ENCODE data around the gene CLTB.
"Not testable (repeated sequence)": the region's sequence is repeated elsewhere in the genome, so short reads cannot be mapped to it uniquely, and the experiment has no call there.

Gene CLTB

DNA sequence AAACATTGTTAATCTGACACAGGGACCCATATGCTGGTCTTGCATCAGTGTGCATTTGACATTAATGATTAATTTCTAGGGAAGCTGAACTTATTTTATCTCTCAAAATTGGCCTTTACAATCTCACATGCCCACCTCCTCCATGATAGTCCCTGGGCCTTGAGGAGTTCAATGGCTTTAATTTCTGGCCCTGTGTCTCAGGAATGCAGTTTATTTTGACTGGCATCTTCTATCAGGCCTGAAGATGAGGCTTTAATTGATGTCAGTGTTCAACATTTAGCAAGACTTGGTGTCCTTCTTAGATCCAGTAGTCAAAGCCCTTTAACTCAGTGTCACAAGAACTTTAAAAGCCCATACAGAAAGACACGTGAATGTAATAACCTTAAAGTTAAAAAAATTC lies 10.5 kb upstream of the CLTB start:
- DNase-seq (ENCODE audit: low spot score): no peak

DNA sequence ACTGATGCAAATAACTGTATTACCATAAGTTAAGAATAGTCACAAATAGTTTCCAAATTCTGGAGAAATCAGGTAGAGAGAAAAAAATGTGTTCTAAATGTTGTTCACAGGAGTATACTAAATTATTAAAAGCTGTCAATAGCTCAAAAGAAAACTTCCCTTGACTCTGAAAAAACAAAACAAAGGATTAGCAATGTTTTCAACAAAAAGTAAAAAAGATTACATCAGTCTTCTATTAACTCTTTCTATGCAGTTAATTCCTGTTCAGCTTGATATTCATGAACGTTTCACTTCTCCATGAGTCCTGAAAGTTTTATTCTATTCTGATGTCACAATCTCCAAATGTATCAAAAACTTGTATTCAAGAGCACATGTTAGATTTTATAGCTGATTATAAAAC lies 9.5 kb upstream of the CLTB start:
- DNase-seq (ENCODE audit: low spot score): no peak

DNA sequence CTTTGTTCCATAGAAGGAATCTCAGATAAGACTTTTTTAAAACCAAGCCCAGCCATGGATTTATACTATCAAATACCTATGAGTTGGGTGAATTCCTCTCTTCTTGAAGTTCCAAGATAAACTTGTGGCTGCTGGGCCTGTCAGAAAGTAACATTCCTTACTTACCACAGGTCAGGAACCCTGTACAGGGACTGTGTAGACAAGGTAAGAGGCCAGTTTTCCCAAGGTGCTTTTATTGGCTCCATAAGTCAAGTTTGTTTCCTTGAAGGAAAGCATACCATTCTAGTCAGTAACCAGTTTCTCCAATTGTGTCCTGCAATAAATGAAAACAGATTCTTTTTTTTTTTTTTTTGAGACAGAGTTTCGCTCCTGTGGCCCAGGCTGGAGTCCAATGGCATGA lies 8.8 kb upstream of the CLTB start:
- no peak for DNase-seq (ENCODE audit: low spot score)

DNA sequence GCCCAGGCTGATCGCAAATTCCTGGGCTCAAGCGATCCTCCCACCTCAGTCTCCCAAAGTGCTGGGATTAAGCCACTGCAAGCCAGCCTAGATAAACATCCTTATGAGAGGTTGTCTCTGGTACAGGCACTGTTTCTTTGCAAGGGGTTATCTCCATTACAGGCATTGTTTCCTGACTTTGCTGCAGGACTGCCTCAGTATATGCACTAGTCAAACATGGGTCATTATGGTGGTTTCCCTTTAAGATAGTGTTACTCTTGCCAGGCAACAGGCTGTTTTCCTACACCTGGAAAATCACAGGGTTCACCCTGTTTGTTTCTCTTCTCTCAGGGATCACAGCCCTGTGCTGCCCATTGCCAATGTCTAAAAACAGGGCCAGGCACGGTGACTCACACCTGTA lies 7.8 kb upstream of the CLTB start:
- no peak for DNase-seq (ENCODE audit: low spot score)

DNA sequence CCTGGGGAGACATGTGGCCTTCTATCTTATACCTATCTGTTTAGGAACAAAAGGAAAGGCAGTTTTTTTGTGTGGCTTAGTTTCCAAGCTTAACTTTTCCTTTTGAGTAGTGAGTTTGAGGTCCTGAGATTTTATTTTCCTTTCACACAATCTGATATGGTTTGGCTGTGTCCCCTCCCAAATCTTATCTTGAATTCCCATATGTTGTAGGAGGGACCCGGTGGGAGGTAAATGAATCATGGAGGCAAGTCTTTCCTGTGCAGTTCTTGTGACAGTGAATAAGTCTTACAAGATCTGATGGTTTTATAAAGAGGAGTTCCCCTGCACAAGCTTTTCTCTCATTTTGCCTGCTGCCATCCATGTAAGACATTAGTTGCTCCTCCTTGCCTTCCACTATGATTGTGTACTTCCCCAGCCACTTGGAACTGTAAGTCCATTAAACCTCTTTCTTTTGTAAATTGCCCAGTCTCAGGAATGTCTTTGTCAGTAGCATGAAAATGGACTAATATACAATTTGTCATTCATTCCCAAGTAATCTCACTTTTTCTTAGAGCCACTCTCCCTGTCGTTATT lies 4.7 kb upstream of the CLTB start:
- no peak for DNase-seq (ENCODE audit: low spot score)

DNA sequence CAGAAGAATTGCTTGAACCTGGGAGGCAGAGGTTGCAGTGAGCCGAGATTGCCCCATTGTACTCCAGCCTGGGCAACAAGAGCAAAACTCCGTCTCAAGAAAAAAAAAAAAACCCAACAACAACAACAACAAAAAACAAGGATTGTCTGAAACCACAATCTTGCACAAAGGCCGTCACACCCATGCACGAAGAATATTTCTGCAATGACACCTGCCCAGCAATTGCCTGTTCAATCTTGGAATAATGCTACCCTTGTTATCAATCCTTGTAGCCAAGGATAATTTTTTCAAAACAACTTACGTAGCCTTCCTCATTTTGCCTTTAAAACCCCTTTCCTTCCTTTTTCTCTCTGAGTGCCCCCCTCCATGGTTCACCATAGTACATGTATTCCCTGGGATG lies 3.7 kb upstream of the CLTB start:
- no peak for DNase-seq (ENCODE audit: low spot score)

DNA sequence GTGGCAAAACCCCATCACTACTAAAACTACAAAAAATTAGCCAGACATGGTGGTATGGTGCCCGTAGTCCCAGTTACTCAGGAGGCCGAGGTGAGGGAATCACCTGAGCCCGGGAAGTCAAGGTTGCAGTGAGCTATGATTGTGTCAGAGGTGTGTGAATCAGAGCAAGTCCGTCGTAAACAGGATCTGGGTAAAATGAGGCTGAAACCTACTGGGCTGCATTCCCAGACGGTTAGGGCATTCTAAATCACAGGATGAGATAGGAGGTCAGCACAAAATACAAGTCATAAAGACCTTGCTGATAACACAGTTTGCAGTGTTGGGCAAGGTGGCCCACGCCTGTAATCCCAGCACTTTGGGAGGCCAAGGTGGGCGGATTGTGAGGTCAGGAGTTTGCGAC lies 1.9 kb upstream of the CLTB start:
- DNase-seq (ENCODE audit: low spot score): no peak

DNA sequence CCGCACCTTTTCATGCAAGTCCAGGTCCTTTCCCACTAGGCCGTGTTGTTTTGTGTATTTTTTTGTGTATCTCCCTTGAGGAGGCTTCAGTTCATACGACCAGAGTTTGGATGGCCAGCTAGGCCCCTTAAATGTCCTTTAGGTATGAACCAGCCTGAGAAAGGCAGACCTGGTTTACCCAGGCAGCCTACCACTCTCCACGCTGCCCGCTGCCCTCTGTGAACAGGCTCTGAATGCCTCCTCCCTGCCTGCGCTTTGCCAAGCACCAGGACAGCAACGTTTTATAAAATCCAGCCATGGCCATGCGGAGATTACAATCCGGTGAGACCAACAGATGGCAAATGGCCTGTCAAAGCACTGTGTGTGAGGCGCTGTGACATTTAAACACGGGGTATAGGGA lies 626 bp upstream of the CLTB start:
- no peak for DNase-seq (ENCODE audit: low spot score)

DNA sequence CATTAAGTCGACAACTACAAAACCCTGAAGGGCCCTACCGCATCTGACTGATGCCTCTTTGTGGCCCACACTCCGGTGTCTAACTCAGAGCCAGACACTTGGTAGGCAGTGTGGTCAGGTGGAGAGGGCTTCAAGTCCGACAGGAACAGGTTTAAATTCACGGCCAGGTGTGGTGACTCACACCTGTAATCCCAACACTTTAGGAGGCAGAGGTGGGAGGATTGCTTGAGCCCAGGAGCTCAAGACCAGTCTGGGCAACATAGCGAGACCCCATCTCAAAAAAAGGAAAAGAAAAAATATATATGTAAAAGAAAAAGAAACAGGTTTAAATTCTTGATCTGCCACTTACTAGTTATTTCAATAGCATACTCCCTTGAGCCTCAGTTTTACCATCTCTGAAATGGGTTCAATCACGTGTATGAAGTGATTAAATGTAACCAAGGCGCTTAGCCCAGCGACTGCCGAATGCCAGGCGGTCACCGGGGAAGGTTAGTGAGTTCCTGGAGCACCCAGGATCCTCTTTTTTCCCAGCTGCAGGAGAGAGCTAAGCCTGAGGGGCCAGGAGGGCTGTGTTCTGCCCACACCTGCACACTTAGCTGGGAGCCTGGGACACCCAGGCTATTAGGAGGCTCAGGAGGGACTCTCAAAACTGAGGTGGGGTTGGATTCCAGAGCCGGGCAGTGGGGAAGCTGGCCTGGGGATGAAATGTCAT lies 943 bp downstream of the CLTB start:
- DNase-seq (ENCODE audit: low spot score): no peak

DNA sequence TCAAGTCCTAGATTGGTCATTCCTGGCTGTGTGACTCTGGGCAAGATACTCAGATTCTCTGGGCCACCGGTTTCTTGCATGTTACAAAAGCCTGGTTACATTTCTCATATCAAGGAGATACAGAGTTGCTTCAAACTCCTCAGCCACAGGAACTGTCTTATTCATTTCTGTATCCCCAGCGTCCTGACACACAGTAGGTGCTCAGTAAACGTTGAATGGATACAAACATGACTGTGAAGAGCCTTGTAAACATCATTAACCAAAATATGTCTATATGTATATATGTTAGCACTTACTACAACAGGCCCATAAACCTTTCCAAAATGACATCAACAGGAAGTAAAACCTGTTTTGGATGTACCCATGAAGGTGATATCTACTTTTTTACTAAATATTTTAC lies 1.6 kb downstream of the CLTB start:
- DNase-seq (ENCODE audit: low spot score): no peak

DNA sequence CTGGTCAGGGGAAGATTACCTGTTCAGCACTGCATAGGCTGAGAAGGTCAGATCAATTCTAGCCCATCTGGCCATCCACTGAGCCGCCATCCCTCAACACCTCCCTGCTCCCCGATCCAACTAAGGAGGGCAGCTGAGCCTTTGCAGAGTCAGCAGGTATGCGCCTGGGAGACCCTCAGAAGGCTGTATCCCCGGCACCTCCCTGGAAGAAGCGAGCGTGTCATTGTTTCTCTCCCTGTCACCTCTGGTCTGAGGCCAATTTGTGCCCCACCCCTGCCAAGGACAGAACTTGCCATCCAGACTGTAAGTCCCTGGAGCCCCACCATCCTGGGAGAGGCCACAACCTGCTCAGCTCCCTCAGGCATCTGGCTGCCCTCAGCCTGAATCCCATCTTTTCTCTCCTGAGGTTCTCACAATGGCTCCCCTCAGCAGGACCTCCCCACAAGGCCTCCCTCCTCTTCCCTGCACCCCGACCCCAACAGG lies 2.6 kb downstream of the CLTB start:
- no peak for DNase-seq (ENCODE audit: low spot score)

DNA sequence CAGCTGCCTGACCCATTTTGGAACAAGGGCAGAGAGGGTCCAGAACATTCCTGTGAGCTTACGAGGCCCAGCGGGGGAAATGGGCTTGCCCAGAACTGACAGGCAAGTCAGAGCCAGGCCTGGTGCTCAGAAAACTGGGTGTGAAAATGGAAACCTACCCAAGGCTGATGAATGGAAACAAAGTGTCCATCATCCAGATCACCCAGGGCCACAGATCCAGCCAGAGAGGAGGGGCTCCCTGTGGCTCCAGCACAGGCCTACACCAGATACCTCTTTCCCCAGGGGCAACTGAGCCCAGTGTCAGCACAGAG lies 3.1 kb downstream of the CLTB start:
- no peak for DNase-seq (ENCODE audit: low spot score)

DNA sequence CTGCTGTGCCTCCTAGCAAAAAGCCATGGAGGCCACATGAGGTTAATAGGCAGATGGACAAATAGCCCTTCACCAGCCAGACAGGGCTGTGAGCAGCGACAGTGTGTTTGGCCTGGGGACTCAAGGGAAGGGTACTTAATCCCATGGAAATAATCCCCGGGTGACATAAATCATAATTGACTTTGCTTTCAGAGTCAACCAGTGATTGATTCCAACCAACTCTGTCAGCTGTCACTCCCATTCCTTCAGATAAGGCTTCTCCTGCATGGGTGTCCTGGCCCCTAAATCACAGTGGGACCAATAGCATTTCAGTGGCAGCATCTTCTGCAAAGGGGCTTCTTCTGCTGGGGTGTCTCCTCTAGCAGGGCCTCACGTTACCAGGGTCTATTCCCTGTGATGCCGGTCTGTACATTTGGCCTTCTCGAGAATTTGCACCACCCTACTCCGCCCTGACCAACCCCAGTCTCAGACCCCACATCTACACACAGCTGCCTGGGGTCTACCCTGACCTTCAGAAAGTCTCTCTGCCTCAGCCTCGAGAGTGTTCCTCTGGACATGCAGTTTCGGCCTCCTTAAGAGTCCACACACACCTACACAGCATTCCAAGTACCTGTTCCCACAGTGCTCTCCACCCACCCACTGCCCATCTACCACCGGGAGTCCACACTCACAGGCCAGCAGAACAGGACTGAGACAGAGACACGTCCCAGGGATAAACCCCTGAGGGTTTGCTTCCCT lies 3.7 kb downstream of the CLTB start:
- no peak for DNase-seq (ENCODE audit: low spot score)

DNA sequence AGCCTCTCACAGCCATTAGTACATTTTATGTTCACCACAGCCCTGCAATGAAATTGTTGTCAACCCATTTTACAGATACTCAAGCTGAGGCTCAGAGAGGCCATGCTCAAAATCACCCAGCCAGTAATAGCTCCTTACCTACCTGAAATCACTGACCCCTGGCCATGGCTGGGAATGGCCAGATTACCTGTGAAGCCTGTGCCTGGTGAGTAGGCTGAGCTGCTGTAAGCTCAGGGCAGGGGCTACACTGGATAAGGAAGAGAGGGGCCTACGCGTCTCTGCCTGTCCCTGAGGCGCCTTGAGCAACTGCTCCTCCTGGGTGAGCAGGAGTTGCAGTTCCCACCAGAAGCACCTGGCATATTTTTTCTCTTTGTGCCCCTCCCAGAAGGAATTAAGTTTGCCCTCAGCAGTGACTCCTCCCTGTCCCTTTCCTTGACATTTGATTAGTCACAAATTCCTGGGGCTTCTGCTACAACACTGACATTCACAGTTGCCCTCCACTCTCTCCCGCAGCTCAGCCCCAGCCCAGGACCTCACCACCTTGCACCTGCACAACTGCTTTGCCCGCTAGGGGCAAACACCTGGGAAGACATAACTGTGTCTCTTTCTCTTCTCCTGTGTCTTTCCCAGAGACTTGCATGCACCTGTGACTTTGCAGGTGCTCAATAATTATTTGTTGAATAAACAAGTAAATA lies 5.7 kb downstream of the CLTB start:
- DNase-seq (ENCODE audit: low spot score): no peak

DNA sequence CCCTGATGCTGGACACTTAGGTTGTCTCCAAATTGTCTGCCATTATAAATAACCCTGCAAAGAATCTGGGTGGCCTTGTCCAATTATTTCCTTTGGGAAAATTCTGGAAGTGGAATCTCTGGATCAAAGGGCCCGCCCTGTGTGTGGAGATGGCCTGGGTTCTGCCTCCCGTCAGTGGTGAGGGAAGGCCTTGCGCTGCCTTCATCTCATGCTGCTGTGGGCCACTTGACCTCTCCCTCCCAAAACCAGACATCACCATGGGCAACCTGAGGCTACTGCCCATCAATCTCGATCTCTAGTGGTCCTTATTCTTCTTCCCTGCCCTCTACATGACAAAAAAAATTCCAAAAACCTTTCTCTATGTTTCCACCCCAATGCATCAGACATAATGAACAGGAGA lies 6.6 kb downstream of the CLTB start:
- no peak for DNase-seq (ENCODE audit: low spot score)

DNA sequence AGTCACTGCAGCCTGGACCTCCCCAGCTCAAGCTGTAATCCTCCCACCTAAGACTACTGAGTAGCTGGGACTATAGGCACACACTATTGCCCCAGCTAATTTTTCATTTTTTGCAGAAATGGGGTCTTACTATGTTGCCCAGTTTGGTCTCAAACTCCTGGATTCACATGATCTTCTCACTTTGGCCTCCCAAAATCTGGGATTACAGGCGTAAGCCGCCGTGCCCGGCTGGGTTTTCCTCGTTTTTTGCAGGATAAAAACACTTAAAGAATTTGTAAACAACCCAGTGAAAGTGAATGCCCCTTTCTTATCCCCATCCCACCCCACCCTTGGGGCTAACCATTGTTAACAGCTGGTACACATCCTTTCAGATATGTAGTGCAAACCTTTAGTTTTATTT lies 7.7 kb downstream of the CLTB start:
- DNase-seq (ENCODE audit: low spot score): no peak

DNA sequence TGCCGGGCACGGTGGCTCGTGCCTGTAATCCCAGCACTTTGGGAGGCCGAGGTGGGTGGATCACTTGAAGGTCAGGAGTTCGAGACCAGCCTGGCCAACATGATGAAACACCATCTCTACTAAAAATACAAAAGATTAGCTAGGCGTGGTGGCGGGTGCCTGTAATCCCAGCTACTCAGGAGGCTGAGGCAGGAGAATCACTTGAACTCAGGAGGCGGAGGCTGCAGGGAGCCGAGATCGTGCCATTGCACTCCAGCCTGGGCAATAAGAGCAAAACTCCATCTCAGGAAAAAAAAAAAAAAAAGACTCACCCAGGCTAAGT lies 8.1 kb downstream of the CLTB start:
- not testable (repeated sequence) for DNase-seq (ENCODE audit: low spot score)

DNA sequence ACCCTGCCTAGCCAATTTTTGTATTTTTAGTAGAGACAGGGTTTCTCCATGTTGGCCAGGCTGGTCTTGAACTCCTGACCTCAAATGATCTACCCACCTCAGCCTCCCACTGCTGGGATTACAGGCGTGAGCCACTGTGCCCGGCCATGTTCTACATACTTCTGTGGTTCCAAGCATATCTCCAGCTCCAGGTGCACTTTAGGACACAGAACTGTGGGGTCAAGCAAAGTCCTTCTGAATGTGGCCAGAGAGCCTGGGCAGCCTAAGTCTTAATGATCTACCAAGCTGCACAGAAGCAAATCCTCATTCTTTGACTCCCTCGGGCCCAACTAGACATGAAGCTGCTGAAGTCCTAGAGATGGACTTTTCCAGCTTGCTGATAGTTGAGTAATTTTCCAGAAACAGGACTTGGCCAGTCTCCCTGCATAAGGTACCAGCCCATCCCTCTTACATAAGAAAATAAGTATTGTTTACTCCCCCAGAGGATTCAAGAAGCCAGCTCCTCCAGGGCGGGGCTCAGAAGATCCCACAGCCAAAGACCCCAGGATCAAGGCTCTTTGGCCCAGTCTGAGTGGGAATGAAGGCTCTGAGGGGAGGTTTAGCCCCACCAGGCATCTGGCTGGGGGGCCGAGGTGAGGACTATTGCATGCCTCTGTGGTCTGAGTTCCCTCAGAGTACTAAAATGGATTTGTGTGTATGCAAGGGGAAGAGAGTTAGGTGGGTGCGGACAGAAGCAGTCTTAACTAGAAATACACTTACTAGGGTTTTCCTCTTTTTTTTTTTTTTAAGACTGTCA lies 8.7 kb downstream of the CLTB start:
- no peak for DNase-seq (ENCODE audit: low spot score)

DNA sequence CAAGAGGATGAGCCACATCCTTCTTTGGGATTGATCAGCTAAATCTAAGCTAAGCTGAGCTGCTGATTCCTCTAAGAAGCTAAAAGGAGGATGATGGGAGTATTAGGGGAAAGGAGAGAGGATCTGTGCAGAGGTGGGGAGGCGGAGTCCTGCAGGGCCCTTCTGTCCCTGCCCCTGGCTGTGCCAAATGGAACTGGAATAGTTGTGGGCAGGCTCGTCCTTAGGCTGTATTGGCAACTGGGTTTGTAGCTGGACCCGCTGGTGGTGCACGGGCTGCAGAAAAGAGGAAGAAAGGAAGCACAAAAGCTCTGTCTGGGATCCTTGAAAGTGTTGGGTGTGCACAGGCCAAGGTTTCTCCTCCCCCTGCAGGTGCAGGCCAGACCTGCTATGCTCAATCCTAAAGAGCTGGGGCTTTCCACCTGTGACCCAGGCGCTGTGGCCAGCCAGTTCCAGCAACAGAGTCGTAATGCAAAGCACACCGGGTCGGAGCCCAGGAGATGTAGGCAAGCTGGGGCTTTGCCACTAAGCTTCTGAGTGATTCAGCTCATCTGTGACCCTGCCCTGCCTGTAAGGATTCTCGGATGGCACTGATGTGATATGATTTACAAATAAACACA lies 9.8 kb downstream of the CLTB start:
- DNase-seq (ENCODE audit: low spot score): no peak

DNA sequence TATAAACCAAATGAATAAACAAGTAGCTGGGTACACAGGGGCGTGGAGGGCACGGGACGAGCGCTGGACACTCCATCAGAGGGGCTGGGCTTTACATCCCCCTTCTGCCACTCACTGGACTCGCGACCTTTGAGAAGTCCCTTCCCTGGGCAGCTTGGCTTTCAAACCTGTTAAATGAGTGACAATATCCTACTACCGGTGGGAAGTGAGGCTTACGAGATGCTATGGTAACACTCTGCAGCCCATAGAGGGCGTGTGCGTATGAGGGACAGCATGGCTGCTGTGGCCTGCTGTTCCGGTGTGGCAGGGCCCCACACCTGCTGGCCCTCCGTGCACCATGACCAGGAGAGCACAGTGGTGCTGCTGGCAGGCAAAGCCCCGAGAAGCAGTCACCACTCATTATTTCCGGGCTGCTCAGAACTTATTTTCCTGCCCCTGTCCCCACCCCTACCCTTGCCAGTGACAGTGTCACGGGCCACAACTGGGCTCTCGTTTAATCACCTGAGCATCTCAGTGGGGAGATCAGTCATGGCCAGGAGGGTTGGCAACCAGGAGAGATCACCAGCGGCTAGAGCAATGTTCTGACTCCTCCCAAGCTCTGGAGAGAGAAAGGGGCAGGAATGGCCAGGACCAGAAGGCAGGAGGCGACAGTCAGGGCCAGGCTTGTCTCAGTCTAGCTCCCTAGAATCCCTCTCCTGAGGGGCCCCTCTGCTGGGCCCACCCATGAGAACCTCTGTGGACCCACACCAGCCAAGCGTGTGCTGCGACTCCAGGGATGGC lies 10.5 kb downstream of the CLTB start:
- peak; percentile 47 for DNase-seq (ENCODE audit: low spot score)
